ENCODE data around the gene ADM.
A peak's percentile ranks its signal among the peaks of the same experiment; 100 is the strongest.
"Not testable (repeated sequence)": the region's sequence is repeated elsewhere in the genome, so short reads cannot be mapped to it uniquely, and the experiment has no call there.

The ADM gene, protein sequence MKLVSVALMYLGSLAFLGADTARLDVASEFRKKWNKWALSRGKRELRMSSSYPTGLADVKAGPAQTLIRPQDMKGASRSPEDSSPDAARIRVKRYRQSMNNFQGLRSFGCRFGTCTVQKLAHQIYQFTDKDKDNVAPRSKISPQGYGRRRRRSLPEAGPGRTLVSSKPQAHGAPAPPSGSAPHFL

DNA sequence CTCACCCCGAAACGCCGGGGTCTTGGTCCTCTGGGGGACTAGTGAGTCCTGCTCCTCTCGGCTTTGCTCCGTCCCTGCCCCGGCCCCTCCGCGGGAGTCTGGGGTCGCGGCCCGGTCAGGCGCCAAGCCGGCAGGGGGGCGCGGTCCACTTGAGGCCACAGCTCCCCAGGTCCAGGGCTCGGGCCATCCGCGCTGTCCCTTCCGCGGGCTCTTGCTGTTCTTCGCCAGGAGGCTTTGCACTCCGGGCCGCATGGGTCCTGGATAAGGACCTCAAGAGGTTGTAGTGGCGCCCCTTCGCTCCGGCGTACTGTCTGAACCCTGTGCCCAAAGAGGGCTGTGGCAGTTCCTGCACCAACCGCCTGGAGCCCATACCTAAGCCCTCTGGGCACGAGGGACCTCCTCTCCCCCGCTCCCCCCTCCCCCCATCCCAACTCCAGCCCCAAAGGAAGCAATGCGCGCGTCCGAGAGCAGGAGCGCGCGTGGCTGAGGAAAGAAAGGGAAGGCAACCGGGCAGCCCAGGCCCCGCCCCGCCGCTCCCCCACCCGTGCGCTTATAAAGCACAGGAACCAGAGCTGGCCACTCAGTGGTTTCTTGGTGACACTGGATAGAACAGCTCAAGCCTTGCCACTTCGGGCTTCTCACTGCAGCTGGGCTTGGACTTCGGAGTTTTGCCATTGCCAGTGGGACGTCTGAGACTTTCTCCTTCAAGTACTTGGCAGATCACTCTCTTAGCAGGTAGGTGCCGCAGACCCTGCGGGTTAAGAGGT is at the start of gene ADM:
TSS of gene ADM (plus strand) at position 579 of the 767 bp plus-strand sequence. CDS start 628 bp downstream, outside the sequence.
- Histone ChIP-seq H3K9ac (ENCODE audit: low read depth in 1 of 2, low read length in 2 of 2) (peak within 1 kb of the TSS; percentile 93 to 95), H3K36me3 (ENCODE audit: control insufficient read depth in 2 of 2, insufficient read depth in 2 of 2, low read length in 2 of 2) (no peaks in the 10 kb centered on the region), H3K4me3 (ENCODE audit: low read length in 2 of 2) (peak within 1 kb of the TSS; percentile 94 to 98), H3K27ac (ENCODE audit: low read depth in 2 of 2, low read length in 2 of 2) (peak within 1 kb of the TSS; percentile 96 to 98), H3K9me3 (ENCODE audit: control insufficient read depth in 2 of 2, low read length in 2 of 2) (no peaks in the 10 kb centered on the region), H3K27me3 (ENCODE audit: control insufficient read depth in 2 of 2, insufficient read depth in 2 of 2, low read length in 2 of 2) (peaks cover 0 to 4% of the 10 kb centered on the region in 2 donors), H3K4me1 (ENCODE audit: control insufficient read depth in 2 of 2, insufficient read depth in 2 of 2, low read length in 2 of 2) (peaks cover 46 to 58% of the 10 kb centered on the region in 2 donors)

DNA sequence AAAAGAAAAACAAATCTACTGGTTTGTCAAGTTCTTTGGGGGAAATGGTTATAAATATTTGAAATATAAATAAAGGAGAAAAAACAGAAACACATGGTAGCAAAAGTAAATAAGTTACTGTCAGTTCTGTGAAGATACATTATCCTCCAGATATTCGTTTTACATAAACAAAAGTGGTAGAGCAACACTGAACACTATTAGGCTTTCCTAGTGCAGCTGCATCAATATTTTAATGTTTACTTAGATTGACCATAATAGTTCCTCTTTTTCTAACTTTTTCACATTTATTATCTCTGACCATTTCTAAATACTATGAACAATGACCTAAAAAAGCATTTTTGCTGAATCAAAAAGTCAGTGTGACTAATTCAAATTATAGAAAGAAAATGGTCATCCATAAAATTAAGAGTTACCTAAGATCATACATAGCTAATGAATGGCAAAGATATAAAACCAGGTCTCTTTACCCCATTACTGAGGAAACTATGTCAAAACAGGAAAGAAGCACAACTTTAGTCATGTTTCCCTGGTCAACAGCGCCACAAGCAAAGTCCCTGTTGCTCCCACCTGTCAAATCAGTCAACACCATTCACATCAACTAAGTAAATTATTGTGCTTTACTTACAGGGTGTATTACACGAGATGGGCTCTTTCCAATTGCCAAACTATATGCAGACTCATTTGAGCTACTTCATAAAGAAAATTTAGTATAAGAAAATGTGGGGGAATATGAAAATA is 49.3 kb upstream of the ADM start:
- Histone ChIP-seq H3K4me1 (ENCODE audit: control insufficient read depth in 2 of 2, insufficient read depth in 2 of 2, low read length in 2 of 2) (no peaks in the 10 kb centered on the region), H3K4me3 (ENCODE audit: low read length in 2 of 2) (no peak overlapping the region), H3K36me3 (ENCODE audit: control insufficient read depth in 2 of 2, insufficient read depth in 2 of 2, low read length in 2 of 2) (no peaks in the 10 kb centered on the region), H3K9me3 (ENCODE audit: control insufficient read depth in 2 of 2, low read length in 2 of 2) (no peaks in the 10 kb centered on the region), H3K27me3 (ENCODE audit: control insufficient read depth in 2 of 2, insufficient read depth in 2 of 2, low read length in 2 of 2) (no peaks in the 10 kb centered on the region), H3K27ac (ENCODE audit: low read depth in 2 of 2, low read length in 2 of 2) (no peak overlapping the region), H3K9ac (ENCODE audit: low read depth in 1 of 2, low read length in 2 of 2) (no peak overlapping the region)

DNA sequence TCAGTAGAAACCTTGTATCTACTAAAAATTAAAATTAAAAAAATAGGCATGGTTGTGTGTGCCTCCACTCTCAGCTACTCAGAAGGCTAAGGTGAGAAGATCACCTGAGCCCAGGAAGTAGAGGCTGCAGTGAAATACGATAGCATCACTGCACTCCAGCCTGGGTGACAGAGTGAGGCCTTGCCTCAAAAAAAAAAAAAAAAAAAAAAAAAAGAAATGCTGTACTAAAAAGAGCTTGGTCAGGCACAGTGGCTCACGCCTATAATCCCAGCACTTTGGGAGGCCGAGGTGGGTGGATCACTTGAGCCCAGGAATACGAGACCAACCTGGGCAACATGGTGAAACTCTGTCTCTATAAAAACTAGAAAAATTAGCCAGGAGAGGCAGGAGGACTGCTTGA is 47.4 kb upstream of the ADM start:
- no peak overlapping the region for H3K27ac ChIP-seq (ENCODE audit: low read depth in 2 of 2, low read length in 2 of 2)
- no peaks in the 10 kb centered on the region for H3K27me3 ChIP-seq (ENCODE audit: control insufficient read depth in 2 of 2, insufficient read depth in 2 of 2, low read length in 2 of 2)
- no peaks in the 10 kb centered on the region for H3K36me3 ChIP-seq (ENCODE audit: control insufficient read depth in 2 of 2, insufficient read depth in 2 of 2, low read length in 2 of 2)
- no peak overlapping the region for H3K4me3 ChIP-seq (ENCODE audit: low read length in 2 of 2)
- H3K9me3 ChIP-seq (ENCODE audit: control insufficient read depth in 2 of 2, low read length in 2 of 2) = no peaks in the 10 kb centered on the region
- H3K9ac ChIP-seq (ENCODE audit: low read depth in 1 of 2, low read length in 2 of 2) = no peak overlapping the region
- H3K4me1 ChIP-seq (ENCODE audit: control insufficient read depth in 2 of 2, insufficient read depth in 2 of 2, low read length in 2 of 2) = no peaks in the 10 kb centered on the region

DNA sequence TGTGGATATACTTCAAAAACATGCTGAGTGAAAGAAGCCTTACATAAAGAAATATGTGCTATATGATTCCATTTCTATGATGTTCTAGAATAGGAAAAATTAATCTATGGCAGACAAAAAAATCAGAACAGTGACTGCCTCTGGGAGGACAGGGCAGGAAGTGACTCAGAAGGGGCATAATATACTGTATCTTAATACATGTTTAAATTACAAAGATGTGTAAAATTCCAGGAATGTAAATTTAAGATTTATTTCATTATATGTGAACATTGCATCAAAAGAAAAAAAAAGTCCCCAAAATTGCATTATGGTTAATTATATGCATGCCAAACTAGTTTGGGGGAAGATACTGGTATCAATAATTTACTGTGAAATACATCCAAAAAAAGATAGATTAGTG is 43.1 kb upstream of the ADM start:
- Histone ChIP-seq H3K9me3 (ENCODE audit: control insufficient read depth in 2 of 2, low read length in 2 of 2) (no peaks in the 10 kb centered on the region), H3K4me1 (ENCODE audit: control insufficient read depth in 2 of 2, insufficient read depth in 2 of 2, low read length in 2 of 2) (no peaks in the 10 kb centered on the region)

DNA sequence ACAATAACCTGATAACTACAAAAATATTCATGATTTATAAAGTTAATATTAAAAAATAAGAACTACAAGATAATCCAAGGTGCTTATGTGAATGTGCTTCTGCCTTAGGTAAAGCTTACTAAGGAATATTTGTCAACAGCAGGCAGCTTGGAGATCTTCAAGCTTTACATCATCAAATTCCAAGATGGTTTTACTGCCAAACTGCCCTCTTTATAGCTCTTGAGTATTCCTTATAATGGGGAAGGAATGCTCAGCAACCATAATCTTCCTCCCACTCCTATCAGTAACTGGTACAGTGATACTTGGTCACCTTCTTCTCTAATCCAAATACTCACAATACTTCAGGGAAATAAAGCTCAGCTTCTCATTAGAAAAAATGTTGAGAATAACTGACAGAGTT is 40.9 kb upstream of the ADM start:
- Histone ChIP-seq H3K4me3 (ENCODE audit: low read length in 2 of 2) (no peak overlapping the region), H3K4me1 (ENCODE audit: control insufficient read depth in 2 of 2, insufficient read depth in 2 of 2, low read length in 2 of 2) (no peaks in the 10 kb centered on the region), H3K9ac (ENCODE audit: low read depth in 1 of 2, low read length in 2 of 2) (no peak overlapping the region), H3K27me3 (ENCODE audit: control insufficient read depth in 2 of 2, insufficient read depth in 2 of 2, low read length in 2 of 2) (no peaks in the 10 kb centered on the region), H3K9me3 (ENCODE audit: control insufficient read depth in 2 of 2, low read length in 2 of 2) (no peaks in the 10 kb centered on the region), H3K36me3 (ENCODE audit: control insufficient read depth in 2 of 2, insufficient read depth in 2 of 2, low read length in 2 of 2) (no peaks in the 10 kb centered on the region), H3K27ac (ENCODE audit: low read depth in 2 of 2, low read length in 2 of 2) (no peak overlapping the region)

More for the DNA sequence above, 43.1 kb upstream of the ADM start:
- no peaks in the 10 kb centered on the region for H3K36me3 ChIP-seq (ENCODE audit: control insufficient read depth in 2 of 2, insufficient read depth in 2 of 2, low read length in 2 of 2)
- no peaks in the 10 kb centered on the region for H3K27me3 ChIP-seq (ENCODE audit: control insufficient read depth in 2 of 2, insufficient read depth in 2 of 2, low read length in 2 of 2)
- no peak overlapping the region for H3K9ac ChIP-seq (ENCODE audit: low read depth in 1 of 2, low read length in 2 of 2)
- no peak overlapping the region for H3K4me3 ChIP-seq (ENCODE audit: low read length in 2 of 2)
- H3K27ac ChIP-seq (ENCODE audit: low read depth in 2 of 2, low read length in 2 of 2) = no peak overlapping the region

DNA sequence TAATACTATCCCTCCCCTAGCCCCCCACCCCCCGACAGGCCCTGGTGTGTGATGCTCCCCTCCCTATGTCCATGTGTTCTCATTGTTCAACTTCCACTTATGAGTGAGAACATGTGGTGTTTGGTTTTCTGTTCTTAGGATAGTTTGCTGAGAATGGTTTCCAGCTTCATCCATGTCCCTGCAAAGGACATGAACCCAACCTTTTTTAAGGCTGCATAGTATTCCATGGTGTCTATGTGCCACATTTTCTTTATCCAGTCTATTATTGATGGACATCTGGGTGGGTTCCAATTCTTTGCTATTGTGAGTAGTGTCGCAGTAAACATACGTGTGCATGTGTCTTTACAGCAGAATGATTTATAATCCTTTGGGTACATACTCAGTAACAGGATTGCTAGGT is 40.2 kb upstream of the ADM start:
- not testable (repeated sequence) for H3K4me1 ChIP-seq (ENCODE audit: control insufficient read depth in 2 of 2, insufficient read depth in 2 of 2, low read length in 2 of 2); H3K27ac ChIP-seq (ENCODE audit: low read depth in 2 of 2, low read length in 2 of 2)

DNA sequence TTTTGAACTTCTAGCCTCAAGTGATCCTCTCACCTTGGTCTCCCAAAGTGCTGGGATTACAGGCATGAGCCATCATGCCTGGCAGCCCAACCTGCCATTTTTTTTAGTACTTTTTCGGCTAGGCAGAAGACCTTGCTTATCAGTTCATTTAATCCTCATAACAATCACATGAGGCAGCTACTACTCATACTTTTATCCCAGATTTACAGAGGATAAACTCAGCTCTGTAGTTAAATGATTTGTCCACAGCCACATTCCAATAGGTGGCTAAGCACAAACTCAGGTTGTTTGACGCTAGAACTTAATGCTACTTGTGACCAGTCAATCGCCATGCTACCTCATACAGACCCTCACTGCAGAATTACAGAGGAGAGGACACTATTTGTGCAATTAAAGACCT is 38.9 kb upstream of the ADM start:
- no peak overlapping the region for H3K4me3 ChIP-seq (ENCODE audit: low read length in 2 of 2)
- no peak overlapping the region for H3K9ac ChIP-seq (ENCODE audit: low read depth in 1 of 2, low read length in 2 of 2)
- no peaks in the 10 kb centered on the region for H3K4me1 ChIP-seq (ENCODE audit: control insufficient read depth in 2 of 2, insufficient read depth in 2 of 2, low read length in 2 of 2)
- H3K9me3 ChIP-seq (ENCODE audit: control insufficient read depth in 2 of 2, low read length in 2 of 2) = no peaks in the 10 kb centered on the region
- no peaks in the 10 kb centered on the region for H3K36me3 ChIP-seq (ENCODE audit: control insufficient read depth in 2 of 2, insufficient read depth in 2 of 2, low read length in 2 of 2)
- H3K27me3 ChIP-seq (ENCODE audit: control insufficient read depth in 2 of 2, insufficient read depth in 2 of 2, low read length in 2 of 2) = no peaks in the 10 kb centered on the region
- H3K27ac ChIP-seq (ENCODE audit: low read depth in 2 of 2, low read length in 2 of 2) = no peak overlapping the region

More for the DNA sequence above, 40.2 kb upstream of the ADM start:
- H3K4me3 ChIP-seq (ENCODE audit: low read length in 2 of 2); H3K27me3 ChIP-seq (ENCODE audit: control insufficient read depth in 2 of 2, insufficient read depth in 2 of 2, low read length in 2 of 2); H3K9me3 ChIP-seq (ENCODE audit: control insufficient read depth in 2 of 2, low read length in 2 of 2); H3K9ac ChIP-seq (ENCODE audit: low read depth in 1 of 2, low read length in 2 of 2); H3K36me3 ChIP-seq (ENCODE audit: control insufficient read depth in 2 of 2, insufficient read depth in 2 of 2, low read length in 2 of 2): not testable (repeated sequence)

DNA sequence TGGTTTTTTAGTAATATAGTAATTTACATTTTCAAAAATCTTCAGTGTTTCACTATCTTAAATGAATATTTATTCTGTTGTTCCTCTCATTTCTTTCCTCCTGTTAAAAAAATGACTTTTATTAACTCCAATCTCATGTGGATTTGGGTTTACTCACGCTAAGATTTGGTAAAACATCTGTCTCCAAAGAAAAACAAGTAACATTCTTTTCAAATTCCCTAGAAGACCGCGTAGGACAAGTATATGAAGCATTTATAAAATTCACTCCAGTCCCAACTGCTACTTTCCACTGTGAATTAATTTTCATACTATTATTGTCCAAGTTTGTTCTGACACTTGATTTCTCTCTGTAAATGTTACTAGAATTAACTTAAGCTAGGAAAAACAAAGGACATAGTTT is 37.1 kb upstream of the ADM start:
- H3K9ac ChIP-seq (ENCODE audit: low read depth in 1 of 2, low read length in 2 of 2) = no peak overlapping the region
- no peaks in the 10 kb centered on the region for H3K27me3 ChIP-seq (ENCODE audit: control insufficient read depth in 2 of 2, insufficient read depth in 2 of 2, low read length in 2 of 2)
- no peaks in the 10 kb centered on the region for H3K36me3 ChIP-seq (ENCODE audit: control insufficient read depth in 2 of 2, insufficient read depth in 2 of 2, low read length in 2 of 2)
- no peak overlapping the region for H3K4me3 ChIP-seq (ENCODE audit: low read length in 2 of 2)
- H3K9me3 ChIP-seq (ENCODE audit: control insufficient read depth in 2 of 2, low read length in 2 of 2) = no peaks in the 10 kb centered on the region
- H3K27ac ChIP-seq (ENCODE audit: low read depth in 2 of 2, low read length in 2 of 2) = no peak overlapping the region
- no peaks in the 10 kb centered on the region for H3K4me1 ChIP-seq (ENCODE audit: control insufficient read depth in 2 of 2, insufficient read depth in 2 of 2, low read length in 2 of 2)

DNA sequence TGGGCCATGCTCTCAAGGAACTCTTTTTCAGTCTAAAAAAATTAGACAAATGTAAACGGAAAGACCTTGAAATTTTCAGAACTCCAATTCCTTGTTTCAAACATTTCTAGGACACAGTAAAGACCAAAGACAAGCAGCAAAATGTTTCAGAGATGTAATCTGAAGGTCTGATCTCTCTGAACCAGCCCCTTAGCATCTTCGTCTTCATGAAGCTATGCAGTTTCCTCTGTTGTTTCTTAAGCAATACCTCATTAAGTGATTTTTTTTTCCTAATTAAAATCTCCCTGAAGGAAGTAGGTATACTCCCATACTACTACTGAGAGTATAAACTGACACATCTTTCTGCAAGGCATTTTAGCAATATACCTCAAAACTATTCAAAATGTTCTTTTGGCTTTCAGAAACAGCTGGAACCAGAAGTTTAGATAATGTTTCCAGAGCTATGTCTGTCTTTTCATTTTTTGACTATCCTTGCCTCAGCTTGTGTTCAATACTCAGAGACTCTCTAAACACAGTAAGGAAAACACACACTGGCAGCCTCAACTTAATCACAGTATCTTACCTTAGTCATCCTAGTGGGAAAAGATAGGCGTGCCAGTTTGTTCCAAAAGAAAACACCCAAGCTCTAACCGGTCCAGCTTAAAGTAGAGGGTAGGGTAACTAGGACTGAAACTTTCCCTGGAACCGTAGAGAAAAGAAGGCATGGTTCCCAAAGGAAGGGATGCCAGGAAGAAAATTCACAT is 36.0 kb upstream of the ADM start:
- Histone ChIP-seq H3K4me1 (ENCODE audit: control insufficient read depth in 2 of 2, insufficient read depth in 2 of 2, low read length in 2 of 2) (no peaks in the 10 kb centered on the region), H3K27ac (ENCODE audit: low read depth in 2 of 2, low read length in 2 of 2) (no peak overlapping the region)

DNA sequence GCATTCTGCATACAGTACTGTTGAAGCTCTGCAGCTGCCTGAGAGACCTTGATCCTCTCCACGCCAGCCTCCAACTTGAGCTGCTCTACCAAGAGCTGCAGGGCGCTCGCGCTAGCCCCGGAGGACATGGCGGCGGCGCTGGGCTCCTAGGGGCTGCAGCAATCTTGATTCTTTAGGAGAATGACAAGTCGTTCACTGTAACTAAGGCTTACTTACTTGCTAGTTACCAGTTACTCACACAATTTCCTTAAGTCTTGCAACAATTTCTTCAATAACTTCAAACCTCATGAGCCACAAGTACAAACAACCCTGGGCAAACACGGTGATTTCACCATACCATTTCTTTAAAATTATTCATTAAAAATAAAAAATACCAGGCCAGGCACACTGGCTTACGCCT is 32.7 kb upstream of the ADM start:
- Histone ChIP-seq H3K27me3 (ENCODE audit: control insufficient read depth in 2 of 2, insufficient read depth in 2 of 2, low read length in 2 of 2) (no peaks in the 10 kb centered on the region), H3K4me3 (ENCODE audit: low read length in 2 of 2) (no peak overlapping the region), H3K4me1 (ENCODE audit: control insufficient read depth in 2 of 2, insufficient read depth in 2 of 2, low read length in 2 of 2) (no peaks in the 10 kb centered on the region), H3K9ac (ENCODE audit: low read depth in 1 of 2, low read length in 2 of 2) (no peak overlapping the region), H3K9me3 (ENCODE audit: control insufficient read depth in 2 of 2, low read length in 2 of 2) (no peaks in the 10 kb centered on the region), H3K27ac (ENCODE audit: low read depth in 2 of 2, low read length in 2 of 2) (no peak overlapping the region), H3K36me3 (ENCODE audit: control insufficient read depth in 2 of 2, insufficient read depth in 2 of 2, low read length in 2 of 2) (no peaks in the 10 kb centered on the region)

More for the DNA sequence above, 36.0 kb upstream of the ADM start:
- Histone ChIP-seq H3K27me3 (ENCODE audit: control insufficient read depth in 2 of 2, insufficient read depth in 2 of 2, low read length in 2 of 2) (no peaks in the 10 kb centered on the region), H3K36me3 (ENCODE audit: control insufficient read depth in 2 of 2, insufficient read depth in 2 of 2, low read length in 2 of 2) (no peaks in the 10 kb centered on the region), H3K9me3 (ENCODE audit: control insufficient read depth in 2 of 2, low read length in 2 of 2) (no peaks in the 10 kb centered on the region), H3K4me3 (ENCODE audit: low read length in 2 of 2) (no peak overlapping the region), H3K9ac (ENCODE audit: low read depth in 1 of 2, low read length in 2 of 2) (no peak overlapping the region)

Measured in mucosa of rectum (tissue), 2 donors.